HG03025 (cell line): ENCODE measurements around the gene UGT2A2.
"Not testable (repeated sequence)": the region's sequence is repeated elsewhere in the genome, so short reads cannot be mapped to it uniquely, and the experiment has no call there.

Experiments used
- ATAC-seq: cut with Tn5 transposase; IDR thresholded peaks from one replicate; pipeline ENCODE4 v1.9.1; 2021; ENCODE audit warnings: mild to moderate bottlenecking, moderate library complexity; ENCODE audit not compliant: unreplicated experiment, low FRiP score

UGT2A2 gene

DNA sequence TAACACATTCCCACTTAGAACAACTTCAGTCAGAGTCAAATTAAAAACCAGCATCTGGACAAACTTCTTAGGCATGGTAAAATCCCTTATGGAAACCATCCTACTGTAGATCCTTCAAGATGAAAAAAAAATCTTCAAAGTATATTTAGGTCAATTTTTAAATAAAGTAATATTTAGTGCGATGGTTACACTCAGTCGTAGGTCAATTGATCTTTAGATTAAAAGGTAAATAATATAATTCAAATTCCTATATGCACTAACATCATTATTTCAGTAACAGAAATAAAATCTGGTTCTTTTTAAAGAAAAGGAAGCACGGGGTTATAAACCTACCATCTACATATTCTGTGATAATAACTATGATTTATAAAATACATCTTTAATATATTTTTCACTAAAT lies at the start of gene UGT2A2:
Gene UGT2A2, minus strand, starts transcription at position 101 of the 400 bp plus-strand sequence. Its CDS starts 2 bp downstream, at position 99.
- ATAC-seq = no peak

DNA sequence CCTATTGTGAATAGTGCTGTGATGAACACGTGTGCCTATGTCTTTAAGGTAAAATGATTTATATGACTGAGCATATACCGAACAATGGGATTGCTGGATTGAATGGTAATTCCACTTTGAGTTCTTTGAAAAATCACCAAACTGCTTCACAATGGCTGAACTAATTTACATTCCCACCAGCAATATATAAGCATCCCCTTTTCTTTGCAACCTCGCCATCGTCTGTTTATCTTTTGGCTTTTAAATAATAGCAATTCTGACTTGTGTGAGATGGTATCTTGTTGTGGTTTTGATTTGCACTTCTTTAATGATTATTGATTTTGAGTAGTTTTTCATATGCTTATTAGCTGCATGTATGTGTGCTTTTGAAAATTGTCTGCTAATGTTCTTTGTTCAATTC lies 45.4 kb upstream of the UGT2A2 start:
- ATAC-seq = no peak

DNA sequence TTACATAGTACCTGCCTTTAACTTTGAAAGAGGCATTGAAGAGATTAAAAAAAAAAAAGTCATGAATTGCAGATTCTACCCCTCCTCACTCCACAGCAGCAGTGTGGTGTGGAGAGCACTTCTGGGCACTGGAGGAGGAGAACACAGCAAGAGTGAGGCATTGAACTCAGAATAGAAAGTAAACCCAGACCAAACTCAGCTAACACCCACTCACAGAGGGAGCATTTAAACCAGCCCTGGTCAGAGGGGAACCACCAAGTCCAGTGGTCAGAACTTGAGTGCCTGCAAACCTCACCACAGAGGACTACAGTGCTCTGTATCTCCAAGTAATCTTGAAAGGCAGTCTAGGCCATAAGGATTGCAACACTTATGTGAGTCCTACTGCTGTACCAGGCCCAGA lies 29.2 kb upstream of the UGT2A2 start:
- no peak for ATAC-seq

DNA sequence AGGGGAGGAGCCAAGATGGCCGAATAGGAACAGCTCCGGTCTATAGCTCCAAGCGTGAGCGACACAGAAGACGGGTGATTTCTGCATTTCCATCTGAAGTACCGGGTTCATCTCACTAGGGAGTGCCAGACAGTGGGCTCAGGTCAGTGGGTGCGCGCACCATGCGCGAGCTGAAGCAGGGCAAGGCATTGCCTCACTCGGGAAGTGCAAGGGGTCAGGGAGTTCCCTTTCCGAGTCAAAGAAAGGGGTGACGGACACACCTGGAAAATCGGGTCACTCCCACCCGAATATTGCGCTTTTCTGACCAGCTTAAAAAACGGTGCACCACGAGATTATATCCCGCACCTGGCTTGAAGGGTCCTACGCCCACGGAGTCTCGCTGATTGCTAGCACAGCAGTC lies 24.6 kb upstream of the UGT2A2 start:
- ATAC-seq = not testable (repeated sequence)

DNA sequence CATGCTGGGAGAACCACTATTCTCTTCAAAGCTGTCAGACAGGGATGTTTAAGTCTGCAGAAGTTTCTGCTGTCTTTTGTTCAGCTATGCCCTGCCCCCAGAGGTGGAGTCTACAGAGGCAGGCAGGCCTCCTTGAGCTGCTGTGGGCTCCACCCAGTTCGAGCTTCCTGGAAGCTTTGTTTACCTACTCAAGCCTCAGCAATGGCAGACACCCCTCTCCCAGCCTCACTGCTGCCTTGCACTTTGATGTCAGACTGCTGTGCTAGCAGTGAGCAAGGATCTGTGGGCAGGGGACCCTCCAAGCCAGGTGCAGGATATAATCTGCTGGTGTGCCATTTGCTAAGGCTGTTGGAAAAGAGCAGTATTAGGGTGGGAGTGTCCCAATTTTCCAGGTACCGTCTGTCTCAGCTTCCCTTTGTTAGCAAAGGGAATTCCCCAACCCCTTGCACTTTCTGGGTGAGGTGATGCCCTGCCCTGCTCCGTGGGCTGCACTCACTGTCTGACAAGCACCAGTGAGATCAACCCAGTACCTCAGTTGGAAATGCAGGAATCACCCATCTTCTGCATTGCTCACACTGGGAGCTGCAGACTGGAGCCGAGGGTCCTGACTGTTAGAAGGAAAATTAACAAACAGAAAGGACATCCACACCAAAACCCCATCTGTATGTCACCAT lies 21.8 kb upstream of the UGT2A2 start:
- ATAC-seq = not testable (repeated sequence)

DNA sequence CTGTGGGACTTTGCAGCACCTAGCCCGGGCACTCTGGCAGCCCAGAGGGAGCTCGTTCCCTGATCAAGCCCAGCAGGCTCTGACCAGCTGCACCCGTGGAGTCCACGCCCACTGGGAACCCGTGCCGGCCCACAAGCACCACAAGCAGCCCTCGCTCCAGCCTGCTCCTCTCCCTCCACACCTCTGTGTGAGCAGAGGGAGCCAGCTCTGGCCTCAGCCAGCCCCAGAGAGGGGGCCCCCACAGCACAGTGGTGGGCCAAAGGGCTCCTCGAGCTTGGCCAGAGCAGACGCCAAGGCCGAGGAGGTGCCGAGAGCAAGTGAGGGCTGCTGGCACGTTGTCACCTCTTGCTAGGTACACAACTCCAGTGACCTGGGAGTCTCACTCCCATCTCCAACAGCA lies 18.7 kb upstream of the UGT2A2 start:
- no peak for ATAC-seq

DNA sequence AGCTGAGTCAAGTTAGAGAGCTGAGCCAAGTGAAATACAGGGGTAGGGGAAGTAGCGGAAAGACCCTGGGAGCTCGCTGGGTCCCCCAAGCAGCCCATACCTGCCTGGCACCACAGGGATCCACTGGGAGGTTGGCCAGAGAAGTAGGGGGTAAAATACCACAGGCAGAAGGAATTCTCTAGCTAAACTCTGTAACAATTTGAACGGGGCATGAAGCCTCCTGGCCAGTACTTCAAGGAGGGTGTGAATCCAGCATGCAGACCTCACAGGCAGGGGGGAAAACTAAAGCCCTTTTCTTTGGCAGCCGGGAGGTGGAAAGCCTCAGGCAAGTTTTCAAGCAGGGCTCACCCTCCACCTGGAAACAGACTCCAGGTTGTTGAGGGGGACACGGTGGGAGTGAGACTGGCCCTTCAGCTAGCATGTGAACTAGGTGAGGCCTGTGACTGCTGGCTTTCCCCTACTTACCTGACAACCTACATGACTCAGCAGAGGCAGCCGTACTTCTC lies 17.3 kb upstream of the UGT2A2 start:
- ATAC-seq = no peak

DNA sequence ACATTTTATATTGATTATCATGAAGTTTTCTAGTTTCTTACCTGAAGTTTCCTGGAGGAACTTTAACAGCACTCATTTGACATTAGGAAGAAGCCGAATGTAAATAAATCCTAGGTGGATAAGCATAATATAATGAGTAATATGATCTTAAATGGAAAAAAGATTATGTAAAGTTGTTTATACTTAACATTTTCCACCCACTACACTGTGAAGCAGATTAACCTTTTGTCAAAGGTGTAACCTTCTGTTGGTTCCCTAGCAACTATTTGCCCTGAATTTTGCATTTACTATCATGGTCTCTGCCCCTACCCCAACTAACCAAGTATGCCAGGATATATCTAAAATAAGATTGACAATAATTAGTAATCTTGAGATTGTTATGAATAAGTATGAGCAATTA lies 13.7 kb upstream of the UGT2A2 start, which contains the start of gene UGT2A1:
Gene UGT2A1, minus strand, starts transcription at position 101 of the 400 bp plus-strand sequence. CDS start 5,603 bp downstream, outside the sequence.
- ATAC-seq = no peak

DNA sequence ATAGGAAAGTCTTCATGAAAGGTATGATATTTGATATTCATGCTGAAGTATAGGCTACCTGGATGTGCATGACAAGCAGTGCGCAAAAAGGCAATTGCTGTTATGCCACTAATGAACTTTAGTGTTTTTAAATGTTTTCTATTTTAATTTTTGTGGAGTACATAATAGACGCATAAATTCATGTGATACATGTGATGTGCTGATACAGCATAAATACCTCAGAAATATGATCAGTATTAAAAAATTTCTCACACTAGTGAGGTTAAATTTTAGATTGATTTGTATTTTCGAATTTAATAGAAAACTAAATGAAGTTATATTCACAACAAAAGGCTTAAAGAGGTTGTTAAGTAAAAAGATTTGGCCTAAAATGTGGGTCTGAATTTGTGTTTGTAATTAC lies 11.4 kb upstream of the UGT2A2 start:
- ATAC-seq = no peak

DNA sequence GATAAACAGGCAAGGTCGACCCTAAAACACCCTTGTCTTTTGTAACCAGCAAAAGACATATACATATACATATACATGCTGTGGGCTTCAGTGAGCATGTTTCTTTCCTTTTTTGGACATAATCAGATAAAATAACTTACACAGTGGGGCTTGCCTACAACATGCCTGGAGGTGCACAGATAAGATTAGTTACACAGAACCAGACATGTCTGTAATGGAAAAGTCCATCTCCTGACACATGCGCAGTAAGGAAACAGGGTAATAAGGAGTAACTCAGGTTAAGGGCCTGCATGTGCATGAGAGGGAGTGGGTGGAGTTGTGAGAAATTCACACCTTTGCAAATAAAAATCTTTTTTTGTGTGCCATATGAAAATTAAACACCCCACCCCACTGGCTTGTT lies 10.2 kb upstream of the UGT2A2 start:
- no peak for ATAC-seq

DNA sequence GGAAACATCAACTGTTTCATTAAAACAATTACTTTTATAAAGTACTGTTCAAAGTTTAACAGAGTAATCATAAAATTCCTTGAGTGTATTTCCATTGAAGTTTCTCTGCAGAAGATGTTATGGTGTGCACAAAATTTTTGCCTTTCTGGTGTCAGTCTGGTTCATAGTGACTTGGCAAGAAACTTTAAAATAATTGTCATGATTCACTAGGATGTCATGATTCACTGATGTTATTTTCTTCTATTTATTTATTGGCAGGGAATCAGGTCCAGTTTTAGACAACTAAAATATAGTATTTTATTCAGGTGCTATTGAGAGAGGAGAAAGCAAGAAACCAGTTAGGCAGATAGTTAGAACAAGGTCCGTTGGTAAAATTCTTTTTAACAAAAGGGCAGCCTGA lies 9.8 kb upstream of the UGT2A2 start:
- ATAC-seq = no peak

DNA sequence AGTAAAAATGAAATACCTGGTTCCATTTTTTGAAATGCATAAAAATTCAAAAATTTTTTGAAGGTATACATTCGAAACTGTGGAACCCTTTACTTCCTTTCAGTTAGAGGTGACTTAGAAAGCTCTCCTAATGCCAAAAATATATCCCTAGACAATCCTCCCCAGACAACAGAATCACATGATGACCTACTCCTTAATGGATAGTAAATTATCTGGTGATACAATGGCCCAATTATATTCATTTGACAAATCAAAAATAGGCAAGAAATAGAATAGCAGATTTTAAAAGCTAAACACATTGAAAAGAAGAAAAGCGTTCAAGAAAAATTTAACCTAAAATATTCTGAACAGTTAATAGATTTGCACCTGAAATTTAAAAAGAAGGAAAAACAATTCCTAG lies 3.5 kb upstream of the UGT2A2 start:
- ATAC-seq = no peak

DNA sequence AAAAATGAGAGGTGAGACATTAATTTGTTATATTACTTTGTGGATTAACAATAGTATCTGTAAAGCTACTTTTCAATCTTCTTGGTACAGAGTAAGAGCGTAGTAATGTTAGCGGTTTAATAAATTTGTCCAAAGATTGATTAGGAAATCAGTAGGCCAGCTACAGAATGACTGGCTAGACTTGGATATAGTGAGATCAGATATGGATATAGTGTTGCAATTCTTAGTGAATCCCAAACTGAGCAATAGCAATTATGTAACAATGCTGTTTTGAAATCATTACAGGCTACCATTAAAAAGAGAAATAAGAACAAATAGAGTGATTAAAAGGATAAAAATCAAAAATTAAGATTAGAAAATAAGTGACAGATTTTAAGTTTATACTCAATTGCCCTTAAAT lies 847 bp upstream of the UGT2A2 start:
- no peak for ATAC-seq

DNA sequence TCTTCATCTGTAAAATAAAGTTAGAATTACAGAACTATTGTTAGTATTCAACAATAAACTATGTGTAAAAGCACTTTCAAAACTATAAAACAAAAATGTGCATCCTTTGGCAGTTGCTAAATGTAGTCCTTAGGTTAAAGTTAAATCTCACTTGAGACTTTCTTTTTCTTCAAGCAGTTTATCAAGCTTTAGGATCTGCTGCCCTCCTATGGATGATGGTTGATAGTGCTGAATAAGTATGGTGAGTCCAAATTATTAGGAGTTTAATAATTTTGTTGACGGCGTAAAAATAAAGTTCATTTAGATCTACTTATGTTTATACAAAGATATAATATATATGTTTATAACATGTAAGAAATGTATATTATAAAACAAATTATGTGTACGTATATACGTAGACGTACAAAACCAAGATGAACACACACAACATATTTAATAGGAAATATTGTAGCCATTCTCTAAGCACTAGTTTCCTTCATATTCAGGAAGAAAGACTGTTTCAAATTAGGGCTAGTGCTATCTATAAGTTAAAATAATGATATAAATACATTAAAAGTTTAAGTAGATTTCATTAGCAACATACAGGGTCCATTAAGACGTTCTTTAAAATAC lies 22.3 kb downstream of the UGT2A2 start:
- ATAC-seq = no peak

DNA sequence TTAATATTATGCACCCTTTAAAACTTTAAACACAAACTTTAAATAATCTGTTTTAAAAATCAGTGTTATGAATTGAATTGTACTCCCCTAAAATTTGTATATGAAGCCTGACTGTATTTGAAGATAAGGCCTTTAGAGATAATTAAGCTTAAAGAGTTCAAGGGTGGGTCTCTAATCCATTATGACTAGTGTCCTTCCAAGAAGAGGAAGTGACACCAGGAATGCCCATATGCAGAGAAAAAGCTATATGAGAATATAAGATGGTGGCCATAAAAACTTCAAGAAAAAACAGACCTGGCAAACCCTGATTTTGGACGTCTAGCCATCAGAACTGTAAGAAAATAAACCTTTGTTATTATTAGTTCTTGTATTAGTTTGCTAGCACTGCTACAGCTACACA lies 29.0 kb downstream of the UGT2A2 start:
- no peak for ATAC-seq

DNA sequence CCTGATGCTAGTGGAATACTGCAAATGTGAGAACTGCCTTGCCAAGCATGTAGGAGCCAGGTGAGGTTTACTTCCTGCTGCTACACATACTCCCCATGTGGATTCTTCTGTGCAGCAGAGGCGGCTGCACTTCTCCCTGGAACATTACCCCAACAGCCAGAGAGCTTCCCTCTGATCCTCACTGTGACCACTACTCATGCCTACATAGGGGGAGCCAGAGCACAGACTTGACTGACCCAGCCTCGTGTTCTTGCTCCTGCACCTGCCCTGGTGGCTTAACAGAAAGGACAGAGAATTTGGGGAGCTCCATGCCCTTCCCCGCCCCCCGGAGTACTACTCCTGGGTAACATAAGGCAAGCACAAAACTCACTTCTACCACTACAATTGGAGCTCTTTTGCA lies 38.4 kb downstream of the UGT2A2 start:
- ATAC-seq = no peak

DNA sequence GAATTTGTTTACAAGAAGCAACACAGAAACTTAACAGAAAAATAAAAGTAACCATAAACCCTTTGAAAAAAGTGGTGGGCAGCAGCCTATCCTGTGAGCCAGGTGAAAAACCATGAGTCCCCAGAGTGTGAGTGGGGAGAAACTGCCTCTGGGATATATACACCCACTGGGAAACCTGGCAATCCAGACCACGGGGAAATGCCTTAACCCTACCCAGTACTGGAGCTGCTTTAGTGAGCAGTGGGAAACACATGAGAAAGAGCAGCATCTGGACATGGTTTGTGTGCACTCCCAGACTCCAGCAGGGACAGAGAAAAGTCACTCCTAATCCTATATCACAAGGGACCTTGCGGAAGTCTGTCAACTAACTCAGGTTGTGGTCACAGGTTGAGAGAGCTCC lies 39.4 kb downstream of the UGT2A2 start:
- no peak for ATAC-seq

DNA sequence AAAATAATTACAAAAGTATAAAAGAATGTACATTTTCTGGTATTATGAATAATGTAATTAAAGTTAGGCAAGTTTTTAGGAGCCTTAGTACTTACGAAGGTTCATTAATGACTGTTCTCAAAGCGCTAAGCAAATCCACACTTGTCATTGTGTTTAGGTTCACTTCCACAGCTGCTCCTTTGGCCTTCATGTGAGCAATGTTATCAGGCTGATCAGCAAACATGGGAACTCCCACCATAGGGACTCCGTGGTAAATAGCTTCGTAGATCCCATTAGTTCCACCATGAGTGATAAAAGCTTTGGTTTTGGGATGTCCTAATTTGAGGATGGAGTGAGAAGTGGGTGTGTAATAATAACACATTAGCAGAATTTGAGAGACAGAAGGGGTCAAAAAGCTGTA lies 45.1 kb downstream of the UGT2A2 start:
- no peak for ATAC-seq

DNA sequence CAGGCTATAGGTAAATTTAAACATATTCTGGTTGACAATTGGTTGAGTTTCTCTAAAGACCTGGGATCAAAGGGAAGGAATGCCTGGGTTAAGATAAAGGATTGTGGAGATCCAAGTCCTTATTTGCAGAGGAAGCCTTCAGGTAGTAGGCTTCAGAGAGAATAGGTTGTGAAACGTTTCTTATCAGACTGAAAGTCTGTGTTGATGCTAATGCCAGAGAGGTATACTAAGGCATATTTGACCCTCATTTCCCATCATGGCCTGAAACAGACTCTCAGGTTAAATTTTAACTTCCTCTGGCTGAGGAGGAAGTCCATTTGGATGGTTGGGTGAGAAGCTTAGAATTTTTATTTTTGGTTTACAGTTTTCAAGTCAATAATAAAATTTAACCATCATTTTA lies 48.1 kb downstream of the UGT2A2 start:
- ATAC-seq = no peak

DNA sequence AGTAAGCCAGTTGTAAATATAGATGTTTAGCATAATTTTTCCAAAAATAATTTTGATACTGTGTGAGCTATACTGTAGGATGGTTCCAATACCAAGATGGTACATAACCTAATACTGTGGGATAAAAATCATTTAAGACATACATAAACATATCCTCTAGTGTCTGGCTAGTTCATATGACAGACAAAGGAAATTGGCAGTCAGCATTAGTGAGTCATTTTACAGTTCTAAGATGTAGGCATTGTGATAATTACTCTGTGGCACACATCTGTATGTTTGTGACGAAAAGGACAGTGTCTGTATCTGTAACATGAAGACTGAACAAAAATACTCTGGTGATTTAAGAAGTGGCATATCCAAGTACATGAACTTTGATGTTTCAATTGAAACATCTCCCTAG lies 49.6 kb downstream of the UGT2A2 start:
- ATAC-seq = no peak

DNA sequence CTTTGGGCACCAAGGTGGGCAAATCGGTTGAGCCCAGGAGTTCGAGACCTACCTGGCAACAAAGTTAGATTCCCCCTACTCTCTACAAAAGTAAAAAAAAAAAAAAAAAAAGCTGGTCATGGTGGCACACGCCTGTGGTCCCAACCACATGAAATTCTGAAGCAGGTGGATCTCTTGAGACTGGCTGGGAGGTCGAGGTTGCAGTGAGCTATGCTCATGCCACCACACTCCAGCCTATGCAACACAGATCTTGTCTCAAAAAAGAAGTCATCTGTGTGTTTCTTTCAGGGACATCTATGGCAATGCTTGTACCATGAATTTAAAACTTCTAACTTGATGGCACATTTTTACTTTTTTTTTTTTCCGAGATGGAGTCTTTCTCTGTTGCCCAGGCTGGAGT lies 55.3 kb downstream of the UGT2A2 start:
- ATAC-seq = no peak

DNA sequence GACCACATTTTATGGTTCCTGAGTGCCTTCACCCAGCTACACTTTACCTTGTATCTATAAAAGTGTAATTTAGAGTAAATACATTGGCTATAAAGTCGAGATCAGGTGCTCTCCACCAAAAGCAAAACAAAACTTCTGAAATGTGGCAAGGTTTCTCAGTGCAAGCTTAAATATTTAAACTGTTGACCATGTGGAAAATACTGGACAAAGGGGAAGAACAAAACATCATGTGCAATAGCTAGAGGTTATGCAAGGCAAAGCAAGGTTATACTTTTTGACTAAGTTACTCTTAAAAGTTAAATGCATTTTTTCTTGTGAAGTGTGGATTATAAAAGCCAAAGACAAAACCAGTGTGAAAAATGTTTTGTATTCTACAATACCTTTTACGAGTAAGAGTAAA lies 55.9 kb downstream of the UGT2A2 start:
- ATAC-seq = no peak
